BJ (cell line): ENCODE results near the gene STARD10. TPM values are rescaled to one million over a fixed set of nuclear protein-coding genes. Genes with fewer than 3 reads are reported as not detected.
A peak's percentile ranks its signal among the peaks of the same experiment; 100 is the strongest.

Source experiments
- CTCF ChIA-PET: fragments of 350-600 bp; formaldehyde crosslinking; extraction: SDS; loops from one replicate; lab custom pipeline; 2021; ENCODE audit warnings: antibody characterized with exemption, inconsistent platforms; lab: Yijun Ruan, JAX
- POLR2A ChIA-PET: fragments of 300-600 bp; sonication (Branson Sonifier 250); formaldehyde crosslinking; extraction: SDS; loops from one replicate; lab custom pipeline; 2021; ENCODE audit warnings: antibody characterized with exemption; lab: Charles Lee
- DNase-seq: peaks from one replicate; pipeline ENCODE4 v3.0.0-alpha.2; 2011; ENCODE audit warnings: low read depth
- H3K27me3 ChIP-seq: 2 replicates; pipeline ENCODE4 v1.6.0; 2011; ENCODE audit warnings: low read length; ENCODE audit not compliant: control insufficient read depth, insufficient read depth
- H3K36me3 ChIP-seq: 2 replicates; pipeline ENCODE4 v1.5.1; 2011; ENCODE audit warnings: low read length; ENCODE audit not compliant: control insufficient read depth, insufficient read depth
- H3K4me3 ChIP-seq: 2 replicates; pipeline ENCODE4 v1.5.1; 2011; ENCODE audit warnings: low read depth, mild to moderate bottlenecking, control low read depth, low read length
- CTCF ChIP-seq: IDR thresholded peaks from 2 replicates; pipeline ENCODE4 v1.5.1; 2011; ENCODE audit warnings: low read depth, mild to moderate bottlenecking, control low read depth, inconsistent platforms, low read length, moderate library complexity; ENCODE audit not compliant: insufficient read depth
- polyA plus RNA-seq: library from polyadenylated mRNA; depleted of rRNA; stranded (reverse); fragments of >200 nt; gene quantifications from 2 replicates; pipeline ENCODE4 v1.2.3, GENCODE V29; 2011

STARD10 gene
- polyA plus RNA-seq, 1 experiment, result 37.1 TPM

- CTCF ChIA-PET, result interaction anchor here (0.9 to 1.3 kb wide), 4 partner anchors 12 to 424 kb away, joined by 3 to 4 read pairs (median 4); partner anchors contain the start of gene STARD10
- no peak for TF ChIP-seq CTCF
- H3K36me3 ChIP-seq, result no peaks in the 10 kb centered on the region
- DNase-seq, result no peak
- H3K4me3 ChIP-seq, result no peak overlapping the region
- POLR2A ChIA-PET, result no interaction called here
- H3K27me3 ChIP-seq, result no peaks in the 10 kb centered on the region
Measured at GRCh38 chr11:72753341-72754148, 40.3 kb downstream of the STARD10 start.

- no peaks in the 10 kb centered on the region for H3K36me3 ChIP-seq
- ChIA-PET POLR2A (no interaction called here), CTCF (interaction anchor here (0.9 to 1.3 kb wide), 3 partner anchors 18 to 425 kb away, joined by 3 to 4 read pairs (median 3); partner anchors contain the start of gene STARD10)
- no peaks in the 10 kb centered on the region for H3K27me3 ChIP-seq
- H3K4me3 ChIP-seq, result peak within 1 kb of the TSS; percentile 90
- no peak for TF ChIP-seq CTCF
- no peak for DNase-seq
Measured at GRCh38 chr11:72752088-72752914, 41.5 kb downstream of the STARD10 start, which contains the start of gene ARAP1. Gene ARAP1, minus strand, starts transcription at chr11:72752408. Its CDS starts 25,280 bp downstream, at chr11:72727128.

- no peak for TF ChIP-seq CTCF
- CTCF ChIA-PET, result interaction anchor here (1.0 kb wide), 1 partner anchor 35 kb away, joined by 3 read pairs; no protein-coding TSS in a partner anchor
- no peak for DNase-seq
- H3K36me3 ChIP-seq, result no peaks in the 10 kb centered on the region
- no peaks in the 10 kb centered on the region for H3K27me3 ChIP-seq
- POLR2A ChIA-PET, result no interaction called here
- H3K4me3 ChIP-seq, result peak overlapping the region; percentile 90
Measured at GRCh38 chr11:72751116-72752087, 42.4 kb downstream of the STARD10 start.

- H3K36me3 ChIP-seq, result peaks cover 1% of the 10 kb centered on the region; the same call in 1 of the 2 replicates
- TF ChIP-seq CTCF, result no peak
- ChIA-PET POLR2A (no interaction called here), CTCF (interaction anchor here (1.0 kb wide), 1 partner anchor 36 kb away, joined by 3 read pairs; no protein-coding TSS in a partner anchor)
- no peaks in the 10 kb centered on the region for H3K27me3 ChIP-seq
- DNase-seq, result no peak
- no peak overlapping the region for H3K4me3 ChIP-seq
Measured at GRCh38 chr11:72750556-72751115, 43.2 kb downstream of the STARD10 start.
